Brain microvascular endothelial cell (primary cell): ENCODE measurements around the gene TUBB.

ENCODE experiments used
- DNase-seq: peaks from one replicate; pipeline ENCODE4 v3.0.0-alpha.2; 2020
- H3K27ac ChIP-seq: fragments of 250-450 bp; sonication (Bioruptor Pico); 2 replicates; pipeline ENCODE4 v1.5.1; 2020; ENCODE audit warnings: mild to moderate bottlenecking, moderate library complexity
- H3K27me3 ChIP-seq: fragments of 250-450 bp; sonication (Bioruptor Pico); replicated peaks from 2 replicates; pipeline ENCODE4 v1.5.1; 2020; ENCODE audit warnings: mild to moderate bottlenecking
- H3K36me3 ChIP-seq: fragments of 250-450 bp; sonication (Bioruptor Pico); replicated peaks from 2 replicates; pipeline ENCODE4 v1.5.1; 2020; ENCODE audit warnings: mild to moderate bottlenecking
- H3K4me3 ChIP-seq: 2 replicates; pipeline ENCODE4 v1.5.1; 2011; ENCODE audit warnings: low read depth, mild to moderate bottlenecking, control low read depth, low read length, moderate library complexity
- in situ Hi-C: cut with HindIII; loops from 2 replicates; pipeline ENCODE4 v1.10.0; 2017; ENCODE audit warnings: low sequenced_read_pairs, low pct_ligation_motif_present
- TF ChIP-seq, protein P1 (sequence below): IDR thresholded peaks from 2 replicates; pipeline ENCODE4 v1.5.1; 2011; ENCODE audit warnings: low read depth, mild to moderate bottlenecking, moderate library complexity, low read length, control low read depth, inconsistent platforms; ENCODE audit errors: missing control alignments

Gene TUBB

DNA sequence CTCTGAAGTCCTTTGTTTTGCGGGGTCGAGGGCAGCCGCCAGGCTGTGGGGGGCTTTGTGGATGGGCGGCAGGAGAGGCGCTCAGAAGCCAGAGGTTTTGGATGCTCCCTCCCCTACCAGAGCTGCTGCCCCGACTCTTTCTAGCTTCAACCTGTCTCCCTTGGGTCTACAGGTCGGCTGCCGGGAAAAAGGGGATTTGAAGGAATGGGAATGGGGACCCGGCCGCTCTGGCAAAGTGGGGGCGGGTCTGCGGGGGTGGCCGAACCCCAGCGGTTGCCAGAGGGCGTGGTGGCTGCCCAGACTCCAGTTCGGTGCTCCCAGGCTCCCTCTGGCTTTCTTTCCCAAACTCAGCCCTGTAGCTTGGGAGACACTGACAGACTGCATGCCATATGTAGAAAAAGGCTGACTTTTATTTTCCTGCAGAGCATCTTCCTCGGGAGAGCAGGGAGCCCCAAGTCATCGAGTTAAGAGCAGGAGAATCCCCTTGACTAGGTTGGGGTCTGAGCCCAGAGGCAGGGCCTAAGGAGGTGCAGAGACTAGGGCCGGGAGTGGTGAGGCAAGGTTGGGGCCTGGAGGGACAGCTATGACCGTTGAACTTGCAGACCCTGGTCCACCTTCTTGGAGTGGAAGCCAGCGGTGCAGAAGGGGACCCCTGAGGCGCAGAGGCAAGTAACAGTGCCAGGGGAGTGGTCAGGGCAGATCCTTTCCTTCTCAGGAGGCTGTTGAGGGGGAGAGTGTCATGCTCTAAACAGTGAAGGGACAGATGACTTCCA lies 32.3 kb upstream of the TUBB start:
- in situ Hi-C loops: no loop called here
- TF ChIP-seq, protein P1, sequence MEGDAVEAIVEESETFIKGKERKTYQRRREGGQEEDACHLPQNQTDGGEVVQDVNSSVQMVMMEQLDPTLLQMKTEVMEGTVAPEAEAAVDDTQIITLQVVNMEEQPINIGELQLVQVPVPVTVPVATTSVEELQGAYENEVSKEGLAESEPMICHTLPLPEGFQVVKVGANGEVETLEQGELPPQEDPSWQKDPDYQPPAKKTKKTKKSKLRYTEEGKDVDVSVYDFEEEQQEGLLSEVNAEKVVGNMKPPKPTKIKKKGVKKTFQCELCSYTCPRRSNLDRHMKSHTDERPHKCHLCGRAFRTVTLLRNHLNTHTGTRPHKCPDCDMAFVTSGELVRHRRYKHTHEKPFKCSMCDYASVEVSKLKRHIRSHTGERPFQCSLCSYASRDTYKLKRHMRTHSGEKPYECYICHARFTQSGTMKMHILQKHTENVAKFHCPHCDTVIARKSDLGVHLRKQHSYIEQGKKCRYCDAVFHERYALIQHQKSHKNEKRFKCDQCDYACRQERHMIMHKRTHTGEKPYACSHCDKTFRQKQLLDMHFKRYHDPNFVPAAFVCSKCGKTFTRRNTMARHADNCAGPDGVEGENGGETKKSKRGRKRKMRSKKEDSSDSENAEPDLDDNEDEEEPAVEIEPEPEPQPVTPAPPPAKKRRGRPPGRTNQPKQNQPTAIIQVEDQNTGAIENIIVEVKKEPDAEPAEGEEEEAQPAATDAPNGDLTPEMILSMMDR: peak; percentile 40
- peak overlapping the region; percentile 89 for H3K4me3 ChIP-seq

DNA sequence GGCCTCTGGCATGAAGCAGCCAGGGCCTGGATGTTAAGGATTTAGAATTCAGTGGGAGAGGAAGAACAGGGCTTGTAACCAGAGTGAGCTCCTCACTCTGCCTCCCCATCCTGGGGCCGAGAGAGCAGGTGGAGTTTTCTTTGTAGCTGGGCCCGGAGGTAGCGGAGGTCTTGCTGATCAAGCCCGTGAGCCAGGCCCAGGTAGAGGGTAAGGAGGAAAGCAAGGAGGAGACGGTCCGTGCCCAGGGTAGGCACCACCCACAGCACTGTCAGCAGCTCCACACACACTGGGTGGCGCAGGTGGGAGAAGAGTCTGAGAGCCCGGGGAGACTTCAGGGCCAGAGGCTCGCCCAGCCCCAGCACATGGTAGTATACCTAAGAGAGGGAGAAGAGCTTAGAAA lies 31.6 kb upstream of the TUBB start:
- no peak overlapping the region for H3K27ac ChIP-seq
- H3K36me3 ChIP-seq: peaks cover 6% of the 10 kb centered on the region
- H3K4me3 ChIP-seq: peak overlapping the region; percentile 89
- in situ Hi-C loops: no loop called here
- DNase-seq: no peak
- H3K27me3 ChIP-seq: no peaks in the 10 kb centered on the region
- TF ChIP-seq, protein P1: no peak

More for the DNA sequence above, 32.3 kb upstream of the TUBB start:
- no peak for DNase-seq
- Histone ChIP-seq H3K27me3 (no peaks in the 10 kb centered on the region), H3K27ac (peak overlapping the region; percentile 85), H3K36me3 (peaks cover 13% of the 10 kb centered on the region)

DNA sequence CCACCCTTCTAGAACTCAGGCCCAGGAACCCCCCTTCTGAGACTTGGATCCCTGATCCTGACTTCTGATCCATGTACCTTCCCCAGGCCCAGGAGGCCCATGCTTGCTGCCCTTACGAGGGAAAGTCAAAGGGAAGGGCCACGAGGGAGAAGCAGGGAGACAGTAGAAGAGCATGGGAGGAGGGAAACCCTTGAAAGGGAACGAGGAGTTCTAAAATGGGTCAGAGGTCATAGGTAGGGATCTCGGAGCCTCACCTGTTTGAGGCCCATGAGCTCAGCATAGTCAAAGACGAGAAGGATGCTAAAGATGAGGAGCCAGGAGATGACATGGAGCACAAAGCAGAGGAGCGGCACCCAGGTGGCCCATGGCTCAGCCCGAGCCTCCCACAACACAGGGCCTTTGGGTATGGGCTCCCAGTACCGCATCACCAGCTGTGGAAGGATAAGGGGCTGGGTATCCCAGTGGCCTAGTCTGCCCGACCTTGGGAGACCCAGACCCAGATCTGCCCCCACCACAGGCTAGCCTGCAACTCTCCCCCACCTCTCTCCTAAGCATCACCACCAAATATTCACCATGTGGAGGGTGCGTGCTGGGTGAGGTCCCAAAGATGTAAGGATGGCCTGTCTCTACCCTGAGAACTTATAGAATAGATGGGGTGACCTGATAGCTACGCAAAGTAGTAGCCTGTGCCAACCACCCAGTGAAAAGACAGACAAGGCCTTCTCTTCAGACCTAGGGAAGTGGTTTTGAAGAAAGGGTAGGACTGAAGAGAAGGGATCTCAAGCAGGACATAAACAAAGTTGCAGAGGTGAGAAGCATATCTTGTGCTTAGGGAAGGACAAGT lies 30.9 kb upstream of the TUBB start:
- H3K27me3 ChIP-seq: no peaks in the 10 kb centered on the region
- no peak overlapping the region for H3K4me3 ChIP-seq
- no peak overlapping the region for H3K27ac ChIP-seq
- in situ Hi-C loops: no loop called here
- no peak for DNase-seq
- TF ChIP-seq, protein P1: no peak
- H3K36me3 ChIP-seq: peaks cover 5% of the 10 kb centered on the region

DNA sequence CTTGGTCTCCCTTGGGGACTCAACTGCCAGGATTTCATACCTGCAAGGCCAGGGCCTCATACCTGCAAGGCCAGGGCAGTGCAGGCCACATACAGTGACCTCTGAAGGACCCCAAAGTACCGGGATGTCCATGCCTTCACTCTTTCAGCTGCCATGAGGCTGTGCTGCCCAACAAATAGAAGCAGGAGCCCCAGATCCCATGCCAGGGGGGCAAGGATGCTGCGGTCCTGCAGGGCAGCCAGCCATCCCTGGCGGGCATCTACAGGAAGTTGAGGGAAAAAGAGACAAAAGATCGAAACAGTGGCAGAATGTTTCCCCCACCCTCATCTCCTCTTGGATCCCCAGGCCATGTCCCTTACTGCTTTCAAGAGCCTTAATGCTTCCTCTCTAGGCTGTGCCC lies 30.2 kb upstream of the TUBB start:
- TF ChIP-seq, protein P1: no peak
- in situ Hi-C loops: no loop called here
- no peak for DNase-seq

DNA sequence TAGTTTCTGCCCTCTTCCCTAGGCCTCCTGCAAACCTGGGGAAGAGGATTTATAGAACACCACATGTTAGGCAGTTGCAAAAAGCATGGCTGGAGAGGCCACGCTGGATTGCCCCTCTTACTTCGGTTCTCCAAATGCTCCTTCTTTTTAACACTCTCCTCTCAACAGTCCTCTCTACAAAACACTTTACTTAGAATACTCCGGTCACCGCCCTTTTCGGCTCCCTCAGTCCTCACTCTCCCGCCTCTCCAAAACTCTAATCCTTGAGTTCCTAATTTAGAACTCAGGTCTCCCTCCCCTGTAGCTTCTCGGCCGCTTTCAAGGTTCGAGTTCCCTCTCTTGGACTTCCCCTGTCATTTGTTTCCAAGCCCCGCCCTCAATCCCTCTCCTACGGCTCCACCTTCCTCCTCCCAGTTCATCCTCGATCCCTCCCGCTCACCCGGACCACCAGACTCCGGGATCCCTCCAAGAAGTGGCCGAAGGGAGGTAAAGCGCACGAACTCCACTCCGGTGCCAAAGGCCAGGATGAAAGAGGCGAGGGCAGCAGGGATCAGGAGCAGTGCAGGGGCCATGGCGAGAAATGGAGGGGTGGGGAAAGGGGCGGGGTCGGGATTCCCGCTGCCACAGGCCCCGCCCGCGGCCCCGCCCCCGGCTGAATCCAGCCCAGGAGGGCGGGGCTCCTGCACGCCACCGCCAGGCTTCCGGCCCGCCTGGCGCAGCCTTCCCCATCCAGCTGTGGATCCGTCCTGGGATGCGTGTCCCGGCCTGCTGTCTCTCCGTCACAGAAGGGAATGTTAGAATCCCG lies 29.5 kb upstream of the TUBB start, which contains the start of gene NRM:
Gene NRM, minus strand, starts transcription at position 582 of the 805 bp plus-strand sequence. Its CDS starts 10 bp downstream, at position 572.
- in situ Hi-C loops: no loop called here
- TF ChIP-seq, protein P1: no peak
- peak within 1 kb of the TSS; percentile 48 for H3K27ac ChIP-seq
- peaks cover under 1% of the 10 kb centered on the region for H3K36me3 ChIP-seq
- no peaks in the 10 kb centered on the region for H3K27me3 ChIP-seq
- peak within 1 kb of the TSS; percentile 86 for H3K4me3 ChIP-seq
- DNase-seq: peak; percentile 62

More for the DNA sequence above, 30.2 kb upstream of the TUBB start:
- Histone ChIP-seq H3K27me3 (no peaks in the 10 kb centered on the region), H3K27ac (no peak overlapping the region), H3K36me3 (peaks cover 5% of the 10 kb centered on the region), H3K4me3 (peak overlapping the region; percentile 86)
